NCI-H187 (cell line): ENCODE measurements around the gene PHF20.
"Not testable (repeated sequence)": the region's sequence is repeated elsewhere in the genome, so short reads cannot be mapped to it uniquely, and the experiment has no call there.

ENCODE experiments used
- DNase-seq, 2 experiments: peaks; one replicate each; lab custom pipeline; 2025; lab: John Stamatoyannopoulos, UW

Gene PHF20

DNA sequence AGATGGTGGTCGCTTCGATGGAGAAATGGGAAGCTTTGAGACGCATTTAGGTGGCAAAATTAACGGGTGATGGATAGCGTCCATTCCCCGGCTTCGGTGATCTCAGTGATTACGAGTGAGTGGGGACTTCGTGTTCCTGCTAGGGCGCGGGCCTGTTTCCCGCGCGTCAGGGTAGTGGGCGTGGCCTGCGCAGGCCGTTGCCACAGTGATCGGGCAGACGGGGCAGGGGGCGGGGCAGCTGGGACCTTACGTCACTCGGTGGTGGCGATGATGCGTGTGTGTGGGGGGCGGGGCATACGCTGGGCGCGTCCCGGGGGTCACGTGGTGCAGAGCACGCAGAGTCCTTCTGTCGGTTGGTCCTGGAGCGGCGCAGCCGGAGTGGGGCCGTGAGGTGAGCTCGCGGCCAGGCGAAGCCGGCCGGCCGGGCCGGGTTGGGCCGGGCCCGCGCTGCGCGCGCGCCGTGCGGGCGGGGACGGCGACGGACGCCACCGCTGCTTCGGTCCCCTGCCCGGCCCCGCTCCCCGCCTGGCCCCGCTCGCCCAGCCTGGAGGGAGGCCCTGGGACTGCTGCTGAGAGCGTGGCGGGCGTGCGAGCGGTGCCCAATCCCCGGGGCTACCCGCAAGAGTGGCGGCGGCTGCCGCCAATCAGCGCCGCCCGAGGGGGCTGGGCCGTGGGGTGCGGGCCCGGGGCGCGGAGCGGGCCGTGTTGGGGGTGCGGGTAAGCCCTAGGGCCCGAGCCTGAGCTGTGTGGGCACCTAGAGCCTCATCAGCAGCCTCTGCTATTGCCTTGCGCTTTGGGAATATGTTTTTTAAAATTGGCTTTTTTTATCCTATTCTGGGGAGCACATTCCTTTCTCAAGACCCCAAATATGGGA lies at the start of gene PHF20:
Gene PHF20, plus strand, starts transcription at position 327 of the 874 bp plus-strand sequence. CDS start 29,508 bp downstream, outside the sequence.
- DNase-seq = peak; percentile 86 to 96

- DNase-seq = not testable (repeated sequence)
These were observed 48.6 kb upstream of the PHF20 start for GRCh38 chr20:35723275-35723639.

GRCh38 chr20:35723652-35724320 lies 48.0 kb upstream of the PHF20 start:
- DNase-seq = not testable (repeated sequence)

GRCh38 chr20:35724321-35725230 lies 47.2 kb upstream of the PHF20 start:
- DNase-seq = no peak

GRCh38 chr20:35726842-35727711 lies 44.7 kb upstream of the PHF20 start:
- no peak for DNase-seq

GRCh38 chr20:35729283-35729807 lies 42.5 kb upstream of the PHF20 start:
- no peak for DNase-seq

- no peak for DNase-seq
These were observed 41.8 kb upstream of the PHF20 start for GRCh38 chr20:35729836-35730582.

DNA sequence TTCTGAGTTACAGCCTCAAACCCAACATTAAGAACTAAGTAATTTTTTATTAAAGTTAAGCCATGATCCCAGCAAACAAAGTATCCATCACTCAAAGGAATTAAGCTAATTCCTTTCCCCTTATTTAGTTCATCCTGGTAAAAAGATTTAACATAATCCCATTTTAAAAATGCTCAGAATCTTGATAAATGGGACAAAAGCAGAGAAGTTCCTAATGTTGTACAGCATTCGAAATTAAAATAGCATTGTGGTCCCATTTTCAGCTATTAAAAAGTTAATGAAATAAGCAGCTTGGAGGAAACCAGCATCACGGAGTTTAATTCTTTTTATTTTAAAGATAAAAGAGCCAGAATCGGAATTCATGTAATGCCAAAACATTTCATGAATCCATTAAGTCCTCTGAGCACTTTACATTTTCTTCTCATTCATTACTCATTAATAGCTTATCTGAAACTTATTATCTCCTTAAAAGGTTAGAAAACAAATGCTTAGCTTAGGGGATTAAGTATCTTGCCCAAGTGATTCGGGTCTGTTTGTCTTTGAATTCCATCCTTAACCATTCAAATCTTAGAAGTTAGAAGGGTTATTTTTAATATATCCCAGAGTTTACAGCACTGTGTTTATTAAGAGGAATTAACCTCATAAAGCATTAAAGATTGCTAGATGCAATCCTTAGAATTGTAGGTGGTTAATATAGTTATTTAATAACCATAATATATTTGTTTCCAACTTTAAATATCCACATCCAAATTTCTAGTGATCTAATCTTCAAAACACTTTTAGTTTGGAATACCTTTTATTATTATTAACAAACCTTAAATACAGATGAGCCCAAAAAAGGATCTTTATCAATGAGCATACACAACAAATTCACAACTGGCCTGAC lies 41.0 kb upstream of the PHF20 start:
- no peak for DNase-seq

DNA sequence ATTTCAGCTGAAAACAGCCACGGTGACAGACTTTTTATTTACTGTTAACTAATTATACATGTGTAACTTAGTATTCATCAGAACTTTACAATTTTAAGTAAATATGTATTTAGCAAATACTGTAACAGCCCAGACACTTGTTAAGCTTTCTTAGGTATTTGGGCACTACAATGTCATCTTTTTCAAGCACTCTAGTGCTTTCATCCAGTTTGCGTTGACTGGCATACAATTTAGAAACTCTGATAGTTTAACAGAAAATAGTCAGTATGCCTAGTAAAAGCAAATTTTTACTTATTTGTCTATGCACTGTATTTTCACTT lies 40.4 kb upstream of the PHF20 start:
- DNase-seq = no peak

DNA sequence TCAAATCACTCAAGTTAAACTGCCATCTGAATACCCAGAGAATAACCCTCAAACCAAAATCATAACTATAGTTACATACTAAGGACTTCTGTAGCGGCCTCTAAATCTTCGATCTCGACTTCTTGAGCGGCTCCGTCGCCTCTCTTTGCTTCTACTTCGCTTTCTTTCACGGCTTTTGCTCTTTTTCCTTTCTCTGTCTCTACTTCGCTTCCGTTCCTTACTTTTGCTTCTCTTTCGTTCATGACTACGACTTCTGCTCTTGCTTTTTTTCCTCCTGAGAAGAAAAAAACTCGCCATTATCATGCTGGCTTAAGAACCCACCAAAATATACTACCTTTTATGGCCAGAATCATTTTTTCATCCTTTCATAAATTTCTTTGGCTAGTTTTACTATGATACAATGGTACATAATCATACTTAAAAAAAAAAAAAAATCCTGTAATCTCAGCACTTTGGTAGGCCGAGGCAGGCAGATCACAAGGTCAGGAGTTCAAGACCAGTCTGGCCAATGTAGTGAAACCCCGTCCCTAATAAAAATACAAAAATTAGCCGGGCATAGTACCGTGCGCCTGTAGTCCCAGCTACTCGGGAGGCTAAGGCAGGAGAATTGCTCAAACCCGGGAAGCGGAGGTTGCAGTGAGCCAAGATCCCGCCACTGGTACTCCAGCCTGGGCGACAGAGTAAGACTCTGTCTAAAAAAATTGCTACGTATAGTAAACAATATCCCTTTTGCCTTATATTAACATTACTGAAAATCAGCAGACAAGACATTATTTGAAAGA lies 39.8 kb upstream of the PHF20 start:
- DNase-seq = no peak

- no peak for DNase-seq
These were observed 39.2 kb upstream of the PHF20 start for GRCh38 chr20:35732644-35732982.

DNA sequence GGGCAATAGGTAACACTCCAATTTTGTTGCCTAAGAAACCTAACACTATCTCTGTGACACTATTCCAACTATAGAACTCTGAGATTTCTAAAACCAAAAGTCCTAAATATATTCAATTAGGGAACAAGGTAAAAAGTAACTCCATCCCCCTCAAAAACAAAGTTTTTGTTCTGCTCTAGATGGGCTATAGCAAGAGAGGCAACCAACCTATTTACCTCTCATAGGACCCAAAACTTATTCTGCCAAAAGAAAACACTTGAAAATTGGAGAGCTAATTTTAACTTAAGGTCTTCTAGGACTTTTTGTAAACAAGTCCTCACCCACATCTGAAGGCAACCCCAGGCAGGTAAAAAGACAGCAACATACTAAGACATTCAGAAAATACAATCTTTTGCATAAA lies 37.4 kb upstream of the PHF20 start:
- DNase-seq = no peak

- DNase-seq = no peak
These were observed 36.8 kb upstream of the PHF20 start for GRCh38 chr20:35734777-35735649.

DNA sequence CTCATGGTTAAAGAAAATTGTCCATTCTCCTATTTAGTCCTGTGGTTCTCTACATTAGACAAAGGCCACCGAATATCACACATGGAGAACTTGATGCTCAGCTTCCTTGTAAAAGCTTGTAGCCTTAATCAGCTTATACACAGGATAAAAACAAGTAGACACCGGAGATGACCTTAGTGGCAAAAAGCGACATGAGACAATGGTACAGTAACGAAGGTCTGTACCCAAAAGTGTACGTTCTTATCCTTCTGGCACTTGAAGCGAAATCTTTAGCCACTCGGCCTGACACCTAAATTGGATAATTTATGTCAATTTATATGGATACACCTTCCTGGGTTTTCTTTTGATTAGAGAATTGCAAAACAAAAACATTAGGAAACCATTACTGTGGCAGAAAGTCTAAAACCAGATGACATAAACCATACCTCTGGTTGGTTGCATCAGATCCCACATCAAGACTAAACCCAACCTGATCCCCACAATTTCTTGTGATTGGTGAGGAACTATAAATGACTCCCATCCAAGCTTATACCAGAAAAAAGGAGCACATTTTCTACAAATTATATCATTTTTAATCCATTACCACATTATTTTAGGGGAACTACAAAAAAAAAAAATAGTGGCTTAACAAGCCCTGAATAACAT lies 35.9 kb upstream of the PHF20 start:
- no peak for DNase-seq

GRCh38 chr20:35737865-35738333 lies 33.9 kb upstream of the PHF20 start:
- no peak for DNase-seq

DNA sequence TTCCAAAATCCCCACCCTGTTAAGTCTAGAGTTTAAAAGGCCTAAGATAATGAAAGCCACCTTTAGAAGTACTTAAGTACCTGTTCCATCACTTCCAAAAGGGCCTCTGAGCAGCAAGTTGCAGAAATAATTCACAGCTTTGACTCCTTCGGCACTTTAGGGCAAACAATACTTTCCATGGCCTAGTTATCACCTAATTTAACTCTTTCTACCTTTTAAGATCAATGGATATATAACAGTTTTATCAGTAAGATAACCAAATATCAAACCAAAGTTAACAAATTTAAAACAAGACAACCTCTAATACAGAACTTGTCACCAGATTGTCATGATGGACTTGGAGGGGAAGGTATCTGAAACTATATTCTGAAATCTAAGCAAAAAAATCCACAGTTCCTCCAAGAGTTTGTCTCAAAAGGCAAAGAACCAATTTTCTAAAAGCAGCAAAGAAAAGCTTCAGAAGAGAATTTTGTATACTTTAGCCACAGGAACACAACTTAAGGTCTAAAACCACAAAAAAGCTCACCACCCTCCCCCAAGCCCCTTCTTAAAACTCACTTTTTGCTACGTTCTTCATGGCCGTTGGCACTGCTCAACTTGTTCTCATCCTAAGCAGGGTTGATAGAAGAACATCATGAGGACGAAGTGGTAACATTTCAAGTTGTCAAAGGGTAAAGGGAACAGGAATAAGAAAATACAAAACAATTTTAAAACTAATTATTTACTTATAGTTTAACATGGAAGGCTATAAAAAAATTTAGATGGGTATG lies 33.2 kb upstream of the PHF20 start:
- no peak for DNase-seq
